Activated CD4-positive, CD25-positive, alpha-beta regulatory T cell treated with anti-CD3 and anti-CD28 coated beads, Interleukin-2, amount 50 U/mL, for 16 hours (primary cell): ENCODE data around the gene IKZF3.
A peak's percentile ranks its signal among the peaks of the same experiment; 100 is the strongest.

Experiments used
- DNase-seq: peaks from one replicate; pipeline ENCODE4 v3.0.0-alpha.2; 2020; ENCODE audit warnings: low read depth, low spot score

IKZF3 gene

GRCh38 chr17:39816272-39816671, 47.8 kb downstream of the IKZF3 start:
- DNase-seq, result no peak

GRCh38 chr17:39814497-39814896, 49.6 kb downstream of the IKZF3 start:
- DNase-seq, result no peak

- DNase-seq, result no peak
Measured at GRCh38 chr17:39813631-39814030, 50.5 kb downstream of the IKZF3 start.

- no peak for DNase-seq
Measured at GRCh38 chr17:39812466-39812865, 51.6 kb downstream of the IKZF3 start.

- DNase-seq, result no peak
Measured at GRCh38 chr17:39810939-39811728, 53.0 kb downstream of the IKZF3 start.

GRCh38 chr17:39809221-39809620, 54.9 kb downstream of the IKZF3 start:
- DNase-seq, result no peak

DNA sequence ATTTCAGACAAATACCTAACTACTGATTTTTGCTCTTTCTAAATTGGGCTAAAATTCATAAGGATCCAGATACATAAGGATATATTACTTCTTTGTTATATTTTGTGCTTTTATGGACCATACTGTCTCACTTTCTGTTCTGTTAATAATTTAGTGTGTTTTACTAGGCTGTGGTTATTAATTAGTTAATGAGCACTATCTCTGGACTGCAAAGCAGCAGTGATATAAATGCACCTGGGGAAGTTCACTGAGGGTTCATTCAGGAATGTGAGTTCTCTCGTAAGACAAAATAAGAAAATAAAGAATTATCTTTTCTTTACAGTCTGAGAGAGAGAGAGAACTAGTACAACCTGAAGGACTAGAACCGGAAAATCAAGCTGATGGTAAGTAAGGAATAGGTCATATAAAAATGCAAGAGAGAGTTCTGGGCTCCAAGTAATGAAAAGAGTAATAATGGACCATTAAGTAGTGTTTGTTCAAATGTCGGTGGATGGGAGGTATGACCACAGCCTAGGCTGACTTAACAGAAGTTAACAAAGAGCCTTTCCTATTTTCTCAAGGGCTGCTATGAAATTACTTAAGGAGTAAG, 55.6 kb downstream of the IKZF3 start:
- no peak for DNase-seq

DNA sequence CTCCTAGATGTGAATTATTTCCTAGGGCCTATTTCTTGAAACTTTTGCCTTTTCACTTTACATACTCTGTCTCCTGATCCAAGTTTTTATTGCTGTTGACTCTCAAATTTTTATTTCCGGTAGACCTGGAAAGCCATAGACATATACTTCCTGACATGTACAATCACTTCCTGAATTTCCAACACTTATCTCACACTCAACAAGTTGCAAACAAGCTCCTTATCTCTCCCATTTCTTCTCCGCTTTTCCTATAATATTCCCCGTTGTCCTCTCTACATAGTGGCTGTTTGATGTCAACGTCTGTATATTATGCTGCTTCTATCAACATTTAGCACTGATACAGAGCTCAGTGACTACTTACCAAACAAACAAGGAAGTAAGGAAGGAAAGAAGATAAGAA, 59.3 kb downstream of the IKZF3 start:
- DNase-seq, result no peak

GRCh38 chr17:39801055-39801454, 63.1 kb downstream of the IKZF3 start:
- no peak for DNase-seq

DNA sequence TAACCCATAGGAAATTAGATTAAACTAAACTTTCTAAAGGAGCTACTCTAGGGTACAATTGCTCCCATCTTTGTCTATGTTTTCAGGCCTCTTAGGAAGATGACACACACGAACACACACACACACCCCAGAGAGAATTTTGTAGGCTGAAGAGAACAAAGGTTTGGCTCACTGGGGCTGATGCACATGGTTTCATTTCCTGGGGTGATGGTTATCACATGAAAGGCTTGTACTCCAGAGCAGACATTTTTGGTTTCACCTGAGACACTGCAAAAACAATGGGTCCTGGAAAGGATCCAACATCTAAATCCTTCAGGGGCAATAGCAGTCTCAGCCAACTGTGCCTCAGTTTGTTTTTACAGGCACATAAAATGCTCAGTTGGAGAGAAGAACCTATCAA, 63.6 kb downstream of the IKZF3 start:
- DNase-seq, result peak; percentile 31

DNA sequence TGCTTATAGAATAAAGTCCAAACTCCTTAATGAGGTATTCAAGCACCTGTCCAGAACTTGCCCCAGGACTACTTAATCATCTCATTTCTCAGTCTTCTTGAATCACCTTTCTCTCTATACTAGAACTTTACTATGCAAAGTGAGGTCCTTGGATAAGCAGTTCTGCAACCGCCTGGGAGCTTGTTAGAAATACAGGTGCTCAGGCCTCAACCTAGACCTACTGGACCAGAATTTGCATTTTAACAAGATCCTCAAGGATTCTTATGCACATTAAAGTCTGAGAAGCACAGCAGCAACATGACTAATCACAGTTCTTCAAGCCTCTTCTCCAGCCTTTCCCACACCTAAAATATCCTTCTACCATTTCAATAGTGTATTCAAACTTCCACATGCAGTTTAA, 64.7 kb downstream of the IKZF3 start:
- no peak for DNase-seq

DNA sequence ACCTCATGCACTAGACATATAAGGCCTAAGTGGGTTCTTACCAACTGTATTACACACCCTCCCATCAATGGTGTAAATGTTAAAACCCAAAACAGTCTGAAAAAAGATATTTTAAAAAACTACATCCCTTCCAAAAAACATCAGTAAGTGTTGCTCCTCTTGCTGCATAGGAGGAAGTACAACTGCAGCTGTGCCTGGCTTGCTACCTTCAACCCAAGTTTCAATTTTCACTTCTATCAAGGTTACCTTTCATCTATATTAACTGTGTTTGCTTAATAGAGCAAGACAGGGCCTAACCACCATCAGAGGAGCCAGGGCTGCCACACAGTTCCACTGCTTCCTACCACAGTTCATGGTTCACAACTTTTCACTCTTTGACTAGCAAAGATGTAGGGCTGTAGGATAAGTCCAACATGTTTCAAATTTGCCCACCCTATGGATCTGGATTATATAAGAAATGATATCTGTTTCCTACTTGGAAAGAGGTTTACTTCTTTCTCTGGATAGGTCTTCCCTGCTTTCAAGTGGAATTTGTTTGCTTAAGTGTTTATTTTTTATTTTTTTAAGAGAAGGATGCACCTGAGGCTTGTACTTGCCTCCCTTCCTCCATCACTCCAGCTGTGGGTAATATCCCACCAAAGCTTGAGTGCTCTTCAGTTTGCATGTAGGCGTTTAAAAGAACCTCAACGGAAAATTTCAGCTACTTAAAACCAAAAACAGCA, 69.7 kb downstream of the IKZF3 start:
- DNase-seq, result no peak

DNA sequence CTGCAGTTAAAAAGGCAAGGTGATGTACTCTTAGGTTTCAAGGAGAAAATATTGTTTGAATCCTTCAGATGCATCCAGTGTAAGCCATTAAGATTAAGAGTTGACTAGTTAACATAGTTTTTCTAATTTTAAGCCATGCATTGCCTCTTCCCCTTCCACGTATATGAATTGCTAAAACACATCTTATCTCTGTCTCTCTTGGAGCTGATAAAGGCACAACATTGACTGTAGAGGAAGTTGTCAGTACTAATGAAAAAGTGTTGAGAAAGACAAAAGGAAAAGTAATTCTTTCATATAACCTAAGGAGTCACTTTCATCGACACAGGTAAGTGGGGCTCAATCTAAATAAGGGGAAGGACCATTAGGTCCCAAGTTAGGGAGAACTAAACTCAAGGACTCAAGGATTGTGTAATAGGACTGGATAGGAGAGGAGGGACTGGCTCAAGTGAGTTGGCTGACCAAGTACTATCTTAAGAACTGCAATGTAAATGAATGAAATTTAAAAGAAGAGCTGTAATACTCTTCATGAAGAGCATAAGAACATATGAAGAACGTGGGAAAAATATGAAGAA, 70.7 kb downstream of the IKZF3 start:
- DNase-seq, result no peak

GRCh38 chr17:39792526-39793221, 71.4 kb downstream of the IKZF3 start:
- DNase-seq, result no peak

GRCh38 chr17:39791111-39791992, 72.8 kb downstream of the IKZF3 start:
- peak; percentile 37 for DNase-seq

DNA sequence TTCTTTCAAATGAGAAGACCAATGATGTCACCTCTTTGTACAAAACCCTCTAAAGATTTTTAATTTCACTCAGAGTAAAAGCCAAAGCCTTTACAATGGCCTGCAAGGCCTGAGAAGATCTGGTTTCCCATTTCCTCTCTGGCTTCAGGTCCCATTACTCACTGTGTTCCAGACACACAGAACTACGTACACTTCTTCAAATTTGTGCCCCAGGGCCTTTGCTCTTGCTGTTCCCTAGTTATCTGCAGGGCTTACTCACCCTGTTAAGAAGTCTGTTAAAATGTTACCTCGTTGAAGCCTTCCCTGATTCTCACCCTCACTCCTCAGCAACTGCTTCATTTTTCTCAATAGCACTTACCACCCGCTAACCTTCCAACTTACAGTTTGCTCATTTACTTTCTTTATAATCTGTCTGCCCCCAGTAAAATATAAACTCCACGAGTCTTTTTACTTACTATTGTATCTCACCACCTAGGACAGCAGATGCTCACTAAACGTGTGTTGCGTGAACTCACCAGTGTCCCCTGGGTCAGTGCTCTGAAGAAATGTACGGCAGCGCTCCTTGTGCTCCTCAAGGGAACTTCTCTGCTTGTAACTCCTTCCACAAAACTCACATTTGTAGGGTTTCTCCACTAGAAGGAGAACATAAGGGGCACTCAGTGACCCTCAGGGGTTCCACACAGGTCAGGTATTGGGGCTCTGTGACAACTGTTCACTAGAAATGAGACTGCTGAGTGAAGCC, 76.2 kb downstream of the IKZF3 start:
- no peak for DNase-seq

DNA sequence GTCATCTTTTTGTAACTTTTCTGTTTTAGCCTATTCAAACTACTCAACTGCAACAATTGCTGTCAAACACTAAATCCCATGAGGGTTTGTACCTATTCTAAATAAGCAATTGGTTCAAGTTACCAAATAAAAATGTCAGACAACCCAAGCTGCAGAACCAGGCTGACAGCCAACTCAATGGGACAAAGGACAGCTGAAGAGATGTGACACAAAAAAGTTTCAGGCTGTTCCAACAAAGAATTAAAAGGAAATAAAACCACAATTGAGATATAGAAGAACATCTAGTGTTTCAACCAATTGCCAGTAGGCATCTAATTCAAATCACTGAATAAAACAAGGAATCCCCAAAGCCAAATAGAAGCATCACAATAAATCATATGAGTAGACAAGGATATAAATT, 77.1 kb downstream of the IKZF3 start:
- no peak for DNase-seq

- DNase-seq, result no peak
Measured at GRCh38 chr17:39782980-39783379, 81.1 kb downstream of the IKZF3 start.

- no peak for DNase-seq
Measured at GRCh38 chr17:39782481-39782880, 81.6 kb downstream of the IKZF3 start.

DNA sequence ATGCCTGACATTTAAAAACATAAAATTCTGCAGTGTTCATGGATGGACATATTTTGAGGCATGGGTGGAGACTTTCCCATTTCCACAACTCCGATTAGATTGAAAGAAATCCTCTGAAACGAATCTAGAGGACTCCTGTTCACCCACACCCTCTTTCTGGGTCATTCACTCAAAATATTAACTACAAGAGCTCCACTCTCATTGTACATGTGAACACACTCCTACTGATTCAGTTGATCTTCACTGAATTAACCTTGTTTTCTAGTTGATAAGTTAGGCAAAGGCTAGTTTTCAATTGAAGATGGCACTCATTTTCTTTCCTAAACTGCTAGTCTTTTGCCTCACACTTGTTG, 82.3 kb downstream of the IKZF3 start:
- no peak for DNase-seq
